H9 (cell line): ENCODE measurements around the gene HDLBP. TPM values are rescaled to one million over a fixed set of nuclear protein-coding genes. Genes with fewer than 3 reads are reported as not detected.

Source experiments
- DNase-seq: peaks from one replicate; pipeline ENCODE4 v3.0.0-alpha.2; 2017
- H2AFZ ChIP-seq: one replicate; pipeline ENCODE4 v1.6.1; 2013; ENCODE audit warnings: mild to moderate bottlenecking, low read length, control low read depth, moderate library complexity
- H2AK5ac ChIP-seq: 2 replicates; pipeline ENCODE4 v1.6.1; 2013; ENCODE audit warnings: low read length, control low read depth, mixed read lengths; ENCODE audit not compliant: insufficient read length
- H2BK120ac ChIP-seq: one replicate; pipeline ENCODE4 v1.6.1; 2013; ENCODE audit warnings: low read depth, mild to moderate bottlenecking, low read length, control low read depth, inconsistent platforms; ENCODE audit not compliant: poor library complexity, severe bottlenecking
- H2BK12ac ChIP-seq: 2 replicates; pipeline ENCODE4 v1.6.1; 2013; ENCODE audit warnings: low read length, control low read depth, mixed read lengths, low read depth; ENCODE audit not compliant: insufficient read length
- H2BK15ac ChIP-seq: 2 replicates; pipeline ENCODE4 v1.6.1; 2013; ENCODE audit warnings: low read depth, low read length, control low read depth
- H2BK20ac ChIP-seq: one replicate; pipeline ENCODE4 v1.6.1; 2013; ENCODE audit warnings: low read depth, mild to moderate bottlenecking, low read length, control low read depth, inconsistent platforms; ENCODE audit not compliant: poor library complexity, severe bottlenecking
- H2BK5ac ChIP-seq: 2 replicates; pipeline ENCODE4 v1.6.1; 2013; ENCODE audit warnings: low read length, control low read depth, mixed read lengths; ENCODE audit not compliant: insufficient read length
- H3K14ac ChIP-seq: 2 replicates; pipeline ENCODE4 v1.6.1; 2013; ENCODE audit warnings: low read length, control low read depth; ENCODE audit not compliant: insufficient read depth
- H3K18ac ChIP-seq: 2 replicates; pipeline ENCODE4 v1.6.1; 2013; ENCODE audit warnings: low read depth, mild to moderate bottlenecking, mixed read lengths, low read length, control low read depth; ENCODE audit not compliant: insufficient read length
- H3K23ac ChIP-seq: 2 replicates; pipeline ENCODE4 v1.6.1; 2013; ENCODE audit warnings: low read length, control low read depth, mixed read lengths, low read depth; ENCODE audit not compliant: insufficient read length
- H3K23me2 ChIP-seq: 2 replicates; pipeline ENCODE4 v1.6.1; 2013; ENCODE audit warnings: low read depth, mild to moderate bottlenecking, mixed read lengths, low read length, control low read depth; ENCODE audit not compliant: insufficient read length, poor library complexity, severe bottlenecking
- H3K27ac ChIP-seq: 2 replicates; pipeline ENCODE4 v1.5.1; 2013; ENCODE audit warnings: low read length, control low read depth, mixed read lengths, low read depth; ENCODE audit not compliant: insufficient read length
- H3K27me3 ChIP-seq: 2 replicates; pipeline ENCODE4 v1.6.1; 2013; ENCODE audit warnings: low read length, control low read depth, inconsistent platforms; ENCODE audit not compliant: insufficient read depth
- H3K4ac ChIP-seq: 2 replicates; pipeline ENCODE4 v1.6.1; 2013; ENCODE audit warnings: low read depth, mild to moderate bottlenecking, control low read depth, inconsistent platforms, low read length, moderate library complexity
- H3K4me1 ChIP-seq: 2 replicates; pipeline ENCODE4 v1.6.1; 2013; ENCODE audit warnings: low read length, control low read depth, inconsistent platforms; ENCODE audit not compliant: insufficient read depth
- H3K4me2 ChIP-seq: 2 replicates; pipeline ENCODE4 v1.6.1; 2013; ENCODE audit warnings: low read length, control low read depth, mixed read lengths; ENCODE audit not compliant: insufficient read length, insufficient read depth
- H3K56ac ChIP-seq: 2 replicates; pipeline ENCODE4 v1.6.1; 2013; ENCODE audit warnings: low read depth, mild to moderate bottlenecking, mixed read lengths, low read length, control low read depth; ENCODE audit not compliant: insufficient read length
- H3K79me1 ChIP-seq: 2 replicates; pipeline ENCODE4 v1.6.1; 2013; ENCODE audit warnings: low read depth, mild to moderate bottlenecking, moderate library complexity, low read length, control low read depth, inconsistent platforms; ENCODE audit not compliant: insufficient read depth, poor library complexity, severe bottlenecking
- H3K79me2 ChIP-seq: 2 replicates; pipeline ENCODE4 v1.6.1; 2013; ENCODE audit warnings: low read length, control low read depth, inconsistent platforms; ENCODE audit not compliant: insufficient read depth
- H3K9ac ChIP-seq: 2 replicates; pipeline ENCODE4 v1.6.1; 2013; ENCODE audit warnings: low read length, control low read depth, mixed read lengths; ENCODE audit not compliant: insufficient read length; ENCODE audit errors: extremely low read depth
- H3K9me3 ChIP-seq: one replicate; pipeline ENCODE4 v1.6.1; 2013; ENCODE audit warnings: low read depth, low read length, inconsistent platforms; ENCODE audit not compliant: control insufficient read depth
- H3T11ph ChIP-seq: one replicate; pipeline ENCODE4 v1.6.1; 2013; ENCODE audit warnings: mild to moderate bottlenecking, low read length, control low read depth, inconsistent platforms
- H4K20me1 ChIP-seq: one replicate; pipeline ENCODE4 v1.6.1; 2013; ENCODE audit not compliant: control insufficient read depth, insufficient read length, insufficient read depth
- H4K5ac ChIP-seq: 2 replicates; pipeline ENCODE4 v1.6.1; 2013; ENCODE audit warnings: low read depth, mild to moderate bottlenecking, mixed read lengths, low read length, control low read depth; ENCODE audit not compliant: insufficient read length
- H4K8ac ChIP-seq: replicated peaks from 2 replicates; pipeline ENCODE4 v1.6.1; 2013; ENCODE audit warnings: low read length, control low read depth, mixed read lengths, low read depth; ENCODE audit not compliant: insufficient read length
- H4K91ac ChIP-seq: 2 replicates; pipeline ENCODE4 v1.6.1; 2013; ENCODE audit warnings: low read depth, mild to moderate bottlenecking, moderate library complexity, mixed read lengths, low read length, control low read depth; ENCODE audit not compliant: insufficient read length
- H3K27ac Mint-ChIP-seq, 3 experiments: 2 replicates in 2 of 3; 3 replicates in 1 of 3; pipeline ENCODE4 v1.8.0; 2020 to 2021; ENCODE audit warnings: mixed read lengths in 3 of 3, mild to moderate bottlenecking in 1 of 3, moderate library complexity in 1 of 3
- H3K27me3 Mint-ChIP-seq: 2 replicates; pipeline ENCODE4 v1.8.0; 2021; ENCODE audit warnings: low read depth, mild to moderate bottlenecking, moderate library complexity, mixed read lengths
- H3K36me3 Mint-ChIP-seq, 3 experiments: 2 replicates in 2 of 3; 3 replicates in 1 of 3; pipeline ENCODE4 v1.8.0; 2020 to 2021; ENCODE audit warnings: low read depth in 3 of 3, mixed read lengths in 3 of 3; ENCODE audit not compliant: insufficient read depth in 1 of 3
- H3K4me1 Mint-ChIP-seq, 2 experiments: 2 replicates each; pipeline ENCODE4 v1.8.0; 2020; ENCODE audit warnings: mixed read lengths in 2 of 2
- H3K4me3 Mint-ChIP-seq, 2 experiments: 2 replicates in 1 of 2; 3 replicates in 1 of 2; pipeline ENCODE4 v1.8.0; 2020 to 2021; ENCODE audit warnings: mild to moderate bottlenecking in 2 of 2, mixed read lengths in 2 of 2, moderate library complexity in 1 of 2
- H3K9me3 Mint-ChIP-seq, 2 experiments: 2 replicates in 1 of 2; 3 replicates in 1 of 2; pipeline ENCODE4 v1.8.0; 2020; ENCODE audit warnings: mild to moderate bottlenecking in 2 of 2, mixed read lengths in 2 of 2, moderate library complexity in 1 of 2
- WGBS: extraction: QIAGEN DNeasy Blood & Tissue Kit; methylation state at CpG from one replicate; pipeline ENCODE4 v1.1.7; 2013; ENCODE audit warnings: missing lambda C conversion rate, low lambda C conversion rate, mixed read lengths; ENCODE audit not compliant: insufficient read length; ENCODE audit errors: extremely low coverage; 5-methylcytosine and 5-hydroxymethylcytosine counted together
- total RNA-seq: library from RNA; stranded (reverse); gene quantifications from 2 replicates; pipeline ENCODE4 v1.2.1, GENCODE V29; 2021
- TF ChIP-seq, protein P1 (sequence below): fragments of 200-600 bp; sonication (generic); conservative IDR thresholded peaks from 3 replicates; pipeline ENCODE4 v1.8.0; 2021; ENCODE audit warnings: antibody characterized with exemption, mild to moderate bottlenecking

The HDLBP gene
- total RNA-seq, 1 experiment from 2014 or later: 364 TPM

DNA sequence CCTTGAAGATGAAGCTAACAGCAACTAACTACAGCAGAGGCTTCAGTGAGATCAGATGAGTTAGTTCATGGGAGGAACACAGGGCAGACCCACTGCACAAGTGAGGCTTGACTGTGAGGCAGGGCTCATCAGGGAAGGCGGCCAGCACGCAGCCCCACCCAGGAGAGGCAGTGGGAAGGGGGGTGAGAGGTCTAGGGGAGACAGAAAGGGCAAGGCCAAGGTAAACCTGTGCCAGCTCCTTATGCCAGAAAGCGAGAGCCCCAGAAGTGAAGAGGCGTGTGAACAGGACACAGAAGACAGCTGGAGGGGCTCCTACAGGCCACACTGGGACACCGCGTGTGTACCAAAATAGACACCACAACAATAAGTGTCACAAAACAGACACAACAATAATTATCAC is 78.4 kb downstream of the HDLBP start:
- TF ChIP-seq, protein P1, sequence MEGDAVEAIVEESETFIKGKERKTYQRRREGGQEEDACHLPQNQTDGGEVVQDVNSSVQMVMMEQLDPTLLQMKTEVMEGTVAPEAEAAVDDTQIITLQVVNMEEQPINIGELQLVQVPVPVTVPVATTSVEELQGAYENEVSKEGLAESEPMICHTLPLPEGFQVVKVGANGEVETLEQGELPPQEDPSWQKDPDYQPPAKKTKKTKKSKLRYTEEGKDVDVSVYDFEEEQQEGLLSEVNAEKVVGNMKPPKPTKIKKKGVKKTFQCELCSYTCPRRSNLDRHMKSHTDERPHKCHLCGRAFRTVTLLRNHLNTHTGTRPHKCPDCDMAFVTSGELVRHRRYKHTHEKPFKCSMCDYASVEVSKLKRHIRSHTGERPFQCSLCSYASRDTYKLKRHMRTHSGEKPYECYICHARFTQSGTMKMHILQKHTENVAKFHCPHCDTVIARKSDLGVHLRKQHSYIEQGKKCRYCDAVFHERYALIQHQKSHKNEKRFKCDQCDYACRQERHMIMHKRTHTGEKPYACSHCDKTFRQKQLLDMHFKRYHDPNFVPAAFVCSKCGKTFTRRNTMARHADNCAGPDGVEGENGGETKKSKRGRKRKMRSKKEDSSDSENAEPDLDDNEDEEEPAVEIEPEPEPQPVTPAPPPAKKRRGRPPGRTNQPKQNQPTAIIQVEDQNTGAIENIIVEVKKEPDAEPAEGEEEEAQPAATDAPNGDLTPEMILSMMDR: no peak
- no peak overlapping the region; a peak in 1 of 5 replicates for H3K4me3 Mint-ChIP-seq
- no CpG with 5 or more reads among the region's 6 CpGs for WGBS

More for the DNA sequence above, 78.4 kb downstream of the HDLBP start:
- H2BK15ac ChIP-seq: no peak overlapping the region
- no peak for DNase-seq
- H3K27me3 ChIP-seq: no peaks in the 10 kb centered on the region
- peaks cover 71 to 98% (median 95%) of the 10 kb centered on the region in 3 experiments for H3K36me3 Mint-ChIP-seq
- no peak overlapping the region for H3K4ac ChIP-seq
- H3K18ac ChIP-seq: no peak overlapping the region
- H3K23me2 ChIP-seq: no peaks in the 10 kb centered on the region
- no peak overlapping the region for H3K56ac ChIP-seq
- no peak overlapping the region for H3K27ac ChIP-seq
- H3K4me1 ChIP-seq: no peaks in the 10 kb centered on the region
- H4K8ac ChIP-seq: no peak overlapping the region
- no peak overlapping the region for H2BK5ac ChIP-seq
- H3K23ac ChIP-seq: no peak overlapping the region
- no peak overlapping the region for H3T11ph ChIP-seq
- H3K14ac ChIP-seq: no peak overlapping the region
- no peak overlapping the region for H4K91ac ChIP-seq
- H2BK20ac ChIP-seq: no peak overlapping the region
- no peak overlapping the region for H3K9ac ChIP-seq
- H3K4me1 Mint-ChIP-seq: no peaks in the 10 kb centered on the region
- H3K9me3 ChIP-seq: no peaks in the 10 kb centered on the region
- peaks cover 3% of the 10 kb centered on the region for H3K79me1 ChIP-seq
- peak overlapping the region in 1 of 3 experiments; percentile 7; a peak in 2 of 7 replicates for H3K27ac Mint-ChIP-seq
- H2AFZ ChIP-seq: no peak overlapping the region
- H3K79me2 ChIP-seq: no peaks in the 10 kb centered on the region
- no peak overlapping the region for H2BK12ac ChIP-seq
- H4K5ac ChIP-seq: no peak overlapping the region
- no peak overlapping the region for H2BK120ac ChIP-seq
- H3K27me3 Mint-ChIP-seq: no peaks in the 10 kb centered on the region
- no peak overlapping the region for H2AK5ac ChIP-seq
- no peak overlapping the region for H3K4me2 ChIP-seq
- H3K9me3 Mint-ChIP-seq: no peaks in the 10 kb centered on the region
- no peaks in the 10 kb centered on the region for H4K20me1 ChIP-seq
